ENCODE results near the gene GDI2.
A peak's percentile ranks its signal among the peaks of the same experiment; 100 is the strongest.
"Not testable (repeated sequence)": the region's sequence is repeated elsewhere in the genome, so short reads cannot be mapped to it uniquely, and the experiment has no call there.

GDI2 gene

DNA sequence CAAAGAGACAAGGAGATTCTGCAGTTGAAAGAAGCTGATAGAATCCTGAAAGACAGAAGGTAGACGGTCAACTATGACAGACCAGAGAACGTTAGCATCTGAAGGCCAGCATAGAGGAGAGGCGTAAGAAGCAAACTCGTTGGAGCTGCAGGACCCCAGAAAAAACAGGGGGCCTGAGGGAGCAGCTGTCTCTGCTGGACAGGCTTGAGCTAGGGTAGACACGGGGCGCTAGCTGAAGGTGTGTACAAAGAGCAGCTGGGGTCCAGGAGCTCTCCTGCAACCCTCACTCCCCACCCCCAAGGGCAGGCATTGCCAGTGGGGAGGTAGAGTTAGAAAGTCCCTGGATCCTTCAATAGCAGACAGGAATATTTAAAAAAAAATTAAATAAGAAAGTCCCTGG is 14.6 kb upstream of the GDI2 start:
- no peak for DNase-seq (ENCODE audit: low read depth in 2 of 2)

DNA sequence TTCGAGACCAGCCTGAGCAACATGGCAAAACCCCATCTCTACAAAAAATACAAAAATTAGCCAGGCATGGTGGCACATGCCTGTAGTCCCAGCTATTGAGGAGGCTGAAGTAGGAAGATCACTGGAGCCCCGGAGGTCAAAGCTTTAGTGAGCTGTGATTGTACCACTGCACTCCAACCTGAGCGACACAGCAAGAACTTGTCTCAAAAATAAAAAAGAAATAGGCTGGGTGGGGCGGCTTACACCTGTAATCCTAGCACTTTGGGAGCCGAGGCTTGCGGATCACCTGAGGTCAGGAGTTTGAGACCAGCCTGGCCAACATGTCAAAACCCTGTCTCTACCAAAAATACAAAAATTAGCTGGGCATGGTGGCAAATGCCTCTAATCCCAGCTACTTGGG is 13.3 kb upstream of the GDI2 start:
- not testable (repeated sequence) for DNase-seq (ENCODE audit: low read depth in 2 of 2)

DNA sequence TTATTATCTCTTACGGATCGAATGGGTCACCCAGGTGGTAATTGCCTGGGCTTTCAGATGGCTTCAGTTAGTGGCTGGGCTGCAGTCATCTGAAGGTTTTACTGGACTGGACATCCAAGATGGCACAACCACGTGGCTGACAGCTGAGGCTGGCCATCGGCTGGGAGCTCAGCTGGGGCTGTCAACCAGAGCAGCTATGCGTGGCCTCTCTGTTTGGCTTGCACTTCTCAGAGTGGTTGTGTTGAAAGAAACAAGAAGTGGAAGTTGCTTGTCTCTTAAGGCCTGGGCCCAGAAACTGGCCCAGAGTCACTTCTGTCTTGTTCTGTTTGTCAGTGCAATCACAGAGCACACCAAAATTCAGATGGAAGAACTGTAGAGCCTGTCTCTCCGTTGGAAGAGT is 5.7 kb upstream of the GDI2 start:
- DNase-seq (ENCODE audit: low read depth in 2 of 2): no peak

DNA sequence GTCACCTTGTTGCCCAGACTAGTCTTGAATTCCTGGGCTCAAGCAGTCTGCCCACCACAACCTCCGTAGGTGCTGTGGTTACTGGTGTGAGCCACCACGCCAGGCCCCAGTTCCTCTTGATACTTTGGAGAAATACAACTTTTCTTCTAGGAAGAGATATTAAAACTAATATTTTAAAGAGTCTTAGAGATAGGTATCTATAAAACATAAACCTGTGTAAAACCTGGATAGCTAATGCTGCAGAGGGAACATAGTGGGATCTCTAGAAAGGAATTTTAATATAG is 4.8 kb upstream of the GDI2 start:
- DNase-seq (ENCODE audit: low read depth in 2 of 2): no peak

DNA sequence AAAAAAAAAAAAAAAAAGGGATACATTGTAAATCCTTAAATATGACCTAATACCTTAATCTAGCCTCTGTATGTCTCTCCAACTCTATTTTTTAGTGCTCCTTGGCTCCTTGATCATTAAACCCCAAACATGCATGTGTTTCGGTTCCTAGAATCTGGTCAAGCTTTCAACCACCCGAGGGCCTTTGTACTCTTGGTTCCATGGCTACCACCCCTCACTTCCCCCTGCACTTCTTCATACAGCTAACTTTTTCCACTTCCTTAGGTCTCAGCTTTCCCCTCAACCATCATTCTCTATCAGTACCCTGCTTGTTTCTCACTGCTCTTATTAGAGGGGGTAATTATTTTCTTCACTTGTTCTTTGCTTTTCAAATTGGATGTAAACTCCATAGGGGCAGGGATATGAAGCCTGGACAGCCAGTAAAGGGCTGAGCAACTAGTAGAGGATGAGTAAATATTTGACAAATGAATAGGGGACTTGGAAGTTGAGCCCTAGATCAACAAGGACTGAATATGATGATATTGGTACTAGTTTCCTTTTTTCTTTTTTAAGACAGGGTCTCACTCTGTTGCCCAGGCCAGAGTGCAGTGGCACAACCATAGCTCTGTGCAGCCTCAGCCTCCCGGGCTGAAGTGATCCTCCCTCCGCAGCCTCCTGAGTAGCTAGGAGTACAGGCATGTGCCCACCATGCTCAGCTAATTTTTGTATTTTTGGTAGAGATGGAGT is 4.3 kb upstream of the GDI2 start:
- DNase-seq (ENCODE audit: low read depth in 2 of 2): peak in 1 of 2 donors; percentile 30

DNA sequence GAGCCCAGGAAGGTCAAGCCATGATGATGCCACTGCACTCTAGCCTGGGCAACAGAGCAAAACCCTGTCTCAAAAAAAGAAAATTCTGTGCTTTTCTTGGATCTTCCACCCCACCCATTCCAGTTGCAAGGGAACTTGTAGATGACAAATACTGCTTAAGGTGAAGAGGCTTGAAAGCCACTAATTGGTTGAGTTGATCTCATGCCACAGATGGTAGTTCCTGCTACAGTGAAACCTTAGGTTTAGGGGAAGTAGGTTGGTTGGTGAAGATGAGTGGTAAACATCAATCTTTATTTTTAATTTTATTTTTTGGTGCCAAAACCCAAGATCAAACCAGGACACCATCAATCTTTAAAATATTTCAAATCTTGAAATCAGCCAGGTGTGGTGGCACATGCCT is 2.9 kb upstream of the GDI2 start:
- no peak for DNase-seq (ENCODE audit: low read depth in 2 of 2)

DNA sequence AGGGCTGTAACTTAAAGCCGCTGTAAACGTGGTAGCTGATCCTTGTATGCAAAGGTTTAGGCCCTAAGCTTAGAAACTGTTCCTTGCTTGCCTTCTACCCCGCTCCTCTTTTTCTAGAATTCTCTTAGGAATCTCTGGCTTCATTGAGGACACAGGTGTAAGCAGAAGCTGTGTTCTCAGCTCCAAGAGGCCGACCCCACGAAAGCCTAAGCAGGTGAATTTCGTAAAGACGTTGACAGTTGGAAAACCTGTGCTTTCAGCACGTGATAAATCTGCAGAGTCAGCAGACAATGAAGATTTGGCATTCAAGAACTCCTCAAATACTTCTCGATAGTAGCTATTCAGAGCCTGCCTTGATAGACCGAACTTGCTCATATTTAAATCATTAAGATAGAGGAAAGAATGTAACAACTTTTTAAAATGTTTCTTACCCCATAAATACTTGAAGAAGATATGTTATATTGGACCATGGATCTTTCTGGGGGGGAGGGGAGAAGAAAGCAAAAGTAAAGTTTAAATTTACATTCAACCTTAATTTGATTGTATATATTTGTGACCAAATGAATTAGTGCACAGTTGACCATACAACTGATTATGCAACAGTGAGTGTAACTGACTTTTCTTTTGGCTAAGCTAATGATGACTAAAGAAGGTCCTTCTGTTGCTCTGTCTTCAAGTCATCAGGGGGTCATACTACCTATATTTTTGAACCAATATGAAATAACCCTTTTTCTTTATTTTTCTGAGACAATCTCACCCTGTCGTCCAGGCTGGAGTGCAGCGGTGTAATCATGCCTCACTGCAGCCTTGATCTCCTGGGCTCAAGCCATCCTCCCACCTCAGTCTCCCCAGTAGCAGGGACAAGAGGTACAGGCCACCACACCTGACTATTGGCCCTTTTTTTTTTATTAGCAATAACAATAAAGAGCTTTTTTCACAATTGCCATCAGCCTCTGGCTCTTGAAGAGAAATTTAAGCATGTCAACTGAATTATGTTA is 1.2 kb upstream of the GDI2 start:
- DNase-seq (ENCODE audit: low read depth in 2 of 2): no peak

DNA sequence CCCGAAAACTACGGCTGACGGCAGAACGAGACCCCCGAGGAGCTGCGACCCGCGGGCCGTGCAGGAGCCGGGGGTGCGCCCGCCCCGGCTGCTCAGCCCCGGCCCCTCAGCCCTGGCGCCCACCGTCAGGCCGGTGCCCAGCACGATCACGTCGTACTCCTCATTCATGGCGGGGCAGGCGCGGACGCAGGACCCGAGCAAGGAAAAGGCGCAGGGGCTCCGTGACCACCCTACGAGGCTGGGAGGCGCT is 218 bp downstream of the GDI2 start:
- DNase-seq (ENCODE audit: low read depth in 2 of 2): no peak

DNA sequence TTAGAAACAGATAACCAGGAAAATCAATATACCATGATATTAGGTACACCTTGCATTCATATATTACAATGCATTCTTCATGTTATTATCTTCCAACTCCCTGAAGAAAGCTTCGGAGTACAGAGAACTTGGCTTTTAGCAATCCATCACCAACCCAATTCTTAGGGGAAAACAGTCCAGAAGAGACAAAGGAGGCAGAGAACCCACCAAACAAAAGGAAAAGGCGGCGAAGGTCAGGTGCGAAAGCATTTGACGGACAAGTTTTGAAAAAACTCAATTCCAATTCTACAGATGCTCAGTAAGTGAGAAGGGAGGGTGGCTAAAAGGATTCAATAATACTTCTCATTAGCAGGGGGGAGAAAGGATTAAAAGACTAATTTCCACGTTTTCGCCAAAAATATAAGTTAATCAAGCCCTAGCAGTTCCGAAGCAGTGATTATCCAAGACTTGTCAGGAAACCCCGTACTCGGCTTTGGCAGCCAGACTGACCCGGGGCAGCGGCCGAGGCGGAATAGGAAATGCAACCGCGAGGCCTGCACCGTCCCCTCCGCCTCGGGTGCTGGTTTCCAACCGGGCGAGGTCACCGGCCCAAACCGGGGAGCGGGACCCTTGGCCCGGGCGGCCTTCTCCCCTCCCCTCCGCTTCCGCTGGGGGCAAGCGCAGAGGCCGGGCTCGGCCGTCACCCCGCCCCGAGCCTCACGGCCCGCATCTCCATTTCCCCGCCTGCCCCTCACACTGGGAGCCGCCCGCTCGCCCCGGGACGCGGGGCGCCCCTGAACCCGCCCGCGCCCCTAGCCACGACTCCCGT is 747 bp downstream of the GDI2 start:
- peak; percentile 20 to 25 for DNase-seq (ENCODE audit: low read depth in 2 of 2)

DNA sequence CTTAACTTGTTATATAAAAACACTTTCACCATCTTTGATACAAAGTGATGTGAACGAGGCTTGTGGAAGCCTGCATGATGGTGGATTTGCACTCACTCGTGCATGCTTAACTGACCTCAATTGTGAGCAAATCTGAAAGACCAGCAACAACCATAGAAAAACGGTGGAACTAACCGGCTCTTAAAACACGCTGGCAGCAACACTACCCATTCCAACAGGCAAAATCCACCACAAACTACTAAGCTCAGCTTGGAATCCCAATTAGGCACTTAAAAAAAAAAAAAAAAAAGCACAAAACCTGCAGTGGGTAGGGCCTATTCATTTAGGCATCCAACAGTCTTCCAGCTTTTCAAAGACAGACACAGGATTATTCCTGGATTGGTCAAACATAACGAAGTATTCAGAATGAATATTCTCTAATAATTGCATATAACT is 1.8 kb downstream of the GDI2 start:
- DNase-seq (ENCODE audit: low read depth in 2 of 2): no peak

DNA sequence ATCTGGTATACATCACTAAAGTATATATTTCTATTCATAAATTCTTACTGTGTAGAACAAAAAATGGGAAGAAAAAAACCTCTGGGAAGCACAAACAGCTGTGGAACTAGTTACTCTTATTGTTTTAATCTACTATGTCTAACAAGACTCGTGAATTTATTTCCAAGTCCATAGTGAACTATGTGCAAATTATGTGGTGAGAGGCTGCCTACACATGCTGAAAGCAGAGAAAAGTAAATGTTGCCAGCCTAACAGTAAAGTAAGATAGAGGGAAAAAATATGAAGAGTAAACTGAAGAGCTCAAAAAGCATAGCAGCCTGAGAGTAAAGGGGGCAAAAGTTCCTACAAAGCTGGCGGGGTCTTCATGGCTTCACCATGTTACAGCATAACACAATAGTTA is 3.0 kb downstream of the GDI2 start:
- no peak for DNase-seq (ENCODE audit: low read depth in 2 of 2)

DNA sequence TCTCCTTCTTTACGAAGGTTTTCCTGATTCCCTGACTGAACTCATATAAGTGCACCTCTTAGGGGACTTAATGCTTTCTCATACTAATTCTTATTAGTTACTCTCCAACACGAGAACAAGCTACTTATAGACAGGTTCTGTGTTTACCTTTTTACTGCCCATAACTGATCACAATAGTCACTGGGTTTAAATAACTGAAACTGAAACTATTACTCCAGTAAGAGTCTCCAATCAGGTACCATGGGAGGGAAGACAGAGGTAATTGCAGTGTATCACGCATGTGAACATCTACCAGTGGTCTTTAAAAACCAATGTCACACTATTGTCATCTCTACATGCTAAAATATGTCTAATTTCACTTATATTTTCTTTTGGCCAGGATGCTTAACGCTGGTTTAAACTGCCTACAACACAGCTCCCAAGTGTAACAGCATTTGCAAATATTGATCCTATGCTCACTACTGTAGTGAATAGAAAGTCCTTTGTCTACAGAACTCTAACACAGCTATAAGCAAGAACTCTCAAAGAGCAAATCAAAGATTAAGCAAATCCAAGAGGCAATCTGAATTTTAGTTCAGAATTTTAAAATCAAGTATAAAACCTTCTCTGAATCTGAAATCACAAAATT is 3.6 kb downstream of the GDI2 start:
- no peak for DNase-seq (ENCODE audit: low read depth in 2 of 2)

DNA sequence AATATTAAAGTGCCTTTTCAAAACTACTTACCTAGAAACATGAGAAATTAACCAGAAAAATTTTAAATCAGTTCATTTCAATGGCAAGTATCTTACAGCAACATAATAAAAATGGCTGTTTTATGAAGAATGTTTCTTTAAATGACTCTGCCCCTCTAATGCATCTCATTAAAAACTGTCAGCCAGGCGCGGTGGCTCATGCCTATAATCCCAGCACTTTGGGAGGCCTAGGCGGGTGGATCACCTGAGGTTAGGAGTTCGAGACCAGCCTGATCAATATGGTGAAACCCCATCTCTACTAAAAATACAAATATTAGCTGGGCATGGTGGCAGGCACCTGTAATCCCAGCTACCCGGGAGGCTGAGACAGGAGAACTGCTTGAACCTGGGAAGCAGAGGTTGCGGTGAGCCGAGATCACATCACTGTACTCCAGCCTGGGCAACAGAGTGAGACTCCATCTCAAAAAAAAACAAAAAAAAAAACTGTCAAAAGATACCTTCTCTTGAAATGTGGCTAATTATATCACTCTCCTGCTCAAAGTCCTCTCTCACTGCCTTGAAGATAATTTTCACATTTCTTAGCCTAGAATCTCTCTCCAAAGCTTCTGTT is 4.3 kb downstream of the GDI2 start:
- not testable (repeated sequence) for DNase-seq (ENCODE audit: low read depth in 2 of 2)

DNA sequence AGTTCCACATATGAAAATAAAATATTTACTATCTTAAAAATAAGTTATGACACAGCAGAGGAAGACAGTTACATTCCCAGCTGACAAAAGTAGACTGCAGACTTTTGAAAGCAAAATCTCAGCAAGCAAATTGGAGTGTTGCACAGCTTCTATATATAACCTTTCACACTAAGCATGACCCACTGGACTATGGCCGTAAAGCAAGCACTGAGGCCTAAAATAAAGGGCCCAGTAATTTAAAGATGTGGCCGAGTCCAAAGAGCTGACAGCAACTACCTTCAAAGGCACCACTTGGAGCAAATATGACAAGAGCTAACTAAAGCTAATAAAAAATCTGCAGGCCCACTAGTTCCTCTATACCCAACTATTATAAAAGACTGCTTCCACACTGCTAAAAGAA is 6.5 kb downstream of the GDI2 start:
- no peak for DNase-seq (ENCODE audit: low read depth in 2 of 2)

DNA sequence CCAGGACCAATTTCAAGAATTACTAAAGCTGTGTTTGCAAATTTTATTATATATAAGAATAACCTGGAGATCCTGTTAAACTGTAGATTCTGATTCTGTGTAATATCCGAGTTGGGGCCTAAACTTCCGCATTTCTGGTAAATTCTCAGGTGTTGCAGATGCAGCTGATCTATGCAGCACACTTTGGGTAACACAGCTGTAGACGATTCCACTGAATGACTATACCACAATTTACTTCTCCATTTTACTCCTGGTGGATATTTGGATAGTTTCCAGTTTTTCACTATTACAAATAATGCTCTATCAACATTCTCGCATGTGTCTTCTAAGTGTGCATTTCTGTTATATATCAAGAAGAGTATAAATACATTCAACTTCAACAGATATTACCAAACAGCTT is 7.5 kb downstream of the GDI2 start:
- no peak for DNase-seq (ENCODE audit: low read depth in 2 of 2)

DNA sequence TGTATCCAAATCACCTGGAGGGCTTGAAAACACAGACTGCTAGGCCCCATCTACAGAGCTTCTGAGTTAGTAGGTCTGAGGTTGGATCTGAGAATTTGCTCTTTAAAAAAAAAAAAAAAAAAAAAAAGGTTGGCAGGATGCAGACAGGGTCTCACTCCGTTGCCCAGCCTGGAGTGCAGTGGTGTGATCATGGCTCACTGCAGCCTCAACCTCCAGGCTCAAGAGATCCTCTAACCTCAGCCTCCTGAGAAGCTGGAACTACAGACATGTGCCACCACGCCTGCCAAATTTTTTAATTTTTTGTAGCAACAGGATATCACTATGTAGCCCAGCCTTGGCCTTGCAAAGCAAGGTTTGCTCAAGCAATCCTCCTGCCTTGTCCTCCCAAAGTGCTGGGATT is 8.0 kb downstream of the GDI2 start:
- no peak for DNase-seq (ENCODE audit: low read depth in 2 of 2)

DNA sequence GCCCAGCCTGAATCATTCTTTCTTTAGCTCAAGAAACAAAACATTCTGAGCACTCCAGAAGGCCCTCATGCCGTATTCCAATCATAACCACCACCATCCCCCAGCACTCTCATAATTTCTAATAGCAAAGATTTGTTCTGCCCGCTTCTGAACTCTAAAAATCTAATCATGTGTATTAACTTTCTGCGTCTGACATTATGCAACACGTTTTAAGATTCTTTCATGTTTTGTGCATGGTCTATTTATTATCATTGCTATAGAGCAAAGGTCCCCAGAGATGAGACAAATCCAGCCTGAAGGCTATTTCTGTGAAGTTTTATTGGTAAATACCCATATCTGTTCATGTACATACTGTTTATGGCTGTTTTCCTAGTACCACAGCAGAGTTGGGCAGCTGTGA is 8.8 kb downstream of the GDI2 start:
- no peak for DNase-seq (ENCODE audit: low read depth in 2 of 2)

DNA sequence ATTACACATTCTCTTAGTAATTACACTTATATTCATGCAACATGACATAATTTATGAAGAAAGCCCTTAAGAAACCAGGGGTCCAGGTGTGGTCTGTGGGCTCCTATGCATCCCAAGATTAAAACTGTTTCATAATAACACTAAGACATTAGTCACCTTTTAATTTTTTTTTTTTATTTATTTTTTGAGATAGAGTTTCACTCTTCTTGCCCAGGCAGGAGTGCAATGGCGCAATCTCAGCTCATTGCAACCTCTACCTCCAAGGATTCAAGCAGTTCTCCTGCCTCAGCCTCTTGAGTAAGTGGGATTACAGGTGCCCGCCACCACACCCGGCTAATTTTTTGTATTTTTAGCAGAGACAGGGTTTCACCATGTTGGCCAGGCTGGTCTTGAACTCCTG is 12.5 kb downstream of the GDI2 start:
- DNase-seq (ENCODE audit: low read depth in 2 of 2): no peak

DNA sequence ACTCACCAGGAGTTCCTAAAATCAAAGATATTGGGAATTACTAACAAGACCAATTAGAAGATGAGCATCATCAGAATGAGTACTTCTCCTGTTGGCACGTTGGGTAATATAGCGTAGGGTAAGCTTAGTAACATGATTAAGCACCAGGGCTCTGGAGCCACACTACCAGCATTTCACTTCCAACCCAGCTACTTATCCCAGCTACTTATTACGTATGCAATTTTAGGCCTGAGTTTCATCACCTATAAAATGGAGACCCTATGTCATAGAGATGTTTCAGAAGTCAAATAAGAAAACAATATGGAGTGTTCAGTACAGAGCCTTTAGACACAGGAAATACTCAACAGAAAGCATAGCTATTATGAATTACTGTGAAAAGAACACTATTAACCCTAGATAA is 19.0 kb downstream of the GDI2 start:
- no peak for DNase-seq (ENCODE audit: low read depth in 2 of 2)

DNA sequence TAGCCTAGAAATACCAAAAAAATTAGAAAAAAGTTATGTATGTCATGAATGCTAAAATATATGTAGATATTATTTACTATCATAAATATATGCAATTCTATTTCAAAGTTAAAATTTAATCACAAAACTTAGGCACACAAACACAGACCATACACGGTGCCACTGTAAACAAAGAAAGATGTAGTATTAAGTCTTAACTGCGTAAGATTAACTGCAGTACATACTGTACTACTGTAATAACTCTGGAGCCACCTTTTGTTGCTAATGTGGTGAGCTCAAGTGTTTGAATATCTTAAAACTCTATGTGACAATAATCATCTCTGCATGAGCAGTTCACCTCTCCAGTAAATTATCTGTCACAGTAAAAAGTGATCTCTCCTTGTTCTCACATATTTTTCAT is 23.6 kb downstream of the GDI2 start:
- DNase-seq (ENCODE audit: low read depth in 2 of 2): no peak

DNA sequence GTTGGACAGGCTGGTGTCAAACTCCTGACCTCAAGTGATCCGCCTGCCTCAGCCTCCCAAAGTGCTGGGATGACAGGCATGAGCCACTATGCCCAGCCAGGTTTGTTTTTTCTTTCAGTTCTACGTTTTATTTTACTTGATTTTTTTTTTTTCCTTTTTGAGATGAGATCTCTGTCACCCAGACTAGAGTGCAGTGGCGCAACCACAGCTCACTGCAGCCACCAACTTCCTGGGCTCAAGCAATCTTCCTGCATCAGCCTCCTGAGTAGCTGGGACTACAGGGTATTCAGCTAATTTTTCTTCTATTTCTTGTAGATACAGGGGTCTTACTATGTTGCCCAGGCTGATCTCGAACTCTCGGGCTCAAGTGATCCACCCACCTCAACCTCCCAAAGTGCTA is 24.3 kb downstream of the GDI2 start:
- DNase-seq (ENCODE audit: low read depth in 2 of 2): no peak

DNA sequence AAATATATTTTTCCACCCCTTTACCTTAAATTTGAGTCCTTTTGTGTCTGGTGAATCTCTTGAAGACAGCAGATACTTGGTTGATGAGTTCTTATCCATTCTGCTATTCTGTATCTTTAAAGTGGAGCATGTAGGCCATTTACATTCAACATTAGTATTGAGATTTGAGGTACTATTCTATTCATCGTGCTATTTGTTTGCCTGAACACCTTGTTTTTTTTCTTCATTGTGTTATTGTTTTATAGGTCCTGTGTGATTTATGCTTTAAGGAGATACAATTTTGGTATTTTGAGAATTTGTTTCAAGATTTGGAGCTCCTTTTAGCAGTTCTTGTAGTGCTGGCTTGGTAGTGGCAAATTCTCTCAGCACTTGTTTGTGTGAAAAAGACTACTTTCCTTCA is 29.9 kb downstream of the GDI2 start:
- no peak for DNase-seq (ENCODE audit: low read depth in 2 of 2)

Data from stimulated activated CD8-positive, alpha-beta memory T cell treated with anti-CD3 and anti-CD28 coated beads, Interleukin-15, amount 100 ng/mL, for 48 hours (primary cell).